PC-3 (cell line): ENCODE measurements around the gene XPO1. TPM values are rescaled to one million over a fixed set of nuclear protein-coding genes. Genes with fewer than 3 reads are reported as not detected.

ENCODE experiments used
- ATAC-seq: fragments of 200-7000 bp; cut with Tn5 transposase; 2 replicates; pipeline ENCODE4 v1.9.1; 2020; ENCODE audit warnings: mild to moderate bottlenecking, moderate library complexity
- BruUV-seq: library from RNA; stranded (reverse); fragments of 400-500 nt; replicated peaks from 2 replicates; lab custom pipeline; 2021; lab: Mats Ljungman, UMichigan
- CTCF ChIA-PET: fragments of 300-600 bp; sonication (Branson Sonifier 250); formaldehyde crosslinking; loops from one replicate; lab custom pipeline; 2022; ENCODE audit warnings: antibody characterized with exemption; lab: Charles Lee
- POLR2A ChIA-PET: fragments of 300-600 bp; sonication (Branson Sonifier 250); formaldehyde crosslinking; loops from one replicate; lab custom pipeline; 2022; ENCODE audit warnings: antibody characterized with exemption; ENCODE audit not compliant: unreplicated experiment; lab: Charles Lee
- DNase-seq: peaks from one replicate; pipeline ENCODE4 v3.0.0-alpha.2; 2015
- H2AFZ ChIP-seq: fragments of 300-600 bp; sonication (generic); 2 replicates; pipeline ENCODE4 v1.6.0; 2016; ENCODE audit warnings: antibody characterized with exemption, low read length
- H3F3A ChIP-seq: fragments of 300-600 bp; sonication (generic); one replicate; pipeline ENCODE4 v1.6.0; 2017; ENCODE audit warnings: antibody characterized with exemption, low read length, control low read depth, mild to moderate bottlenecking; ENCODE audit not compliant: unreplicated experiment
- H3K27ac ChIP-seq: fragments of 300-600 bp; sonication (generic); 2 replicates; pipeline ENCODE4 v1.5.1; 2016; ENCODE audit warnings: mild to moderate bottlenecking, low read length
- H3K27me3 ChIP-seq: fragments of 300-600 bp; sonication (generic); 2 replicates; pipeline ENCODE4 v1.6.1; 2016; ENCODE audit warnings: low read length, mixed read lengths
- H3K36me3 ChIP-seq: fragments of 300-600 bp; sonication (generic); 2 replicates; pipeline ENCODE4 v1.6.1; 2016; ENCODE audit warnings: low read depth, mixed run types, low read length, mixed read lengths
- H3K4me1 ChIP-seq: fragments of 300-600 bp; sonication (generic); 2 replicates; pipeline ENCODE4 v1.5.1; 2016; ENCODE audit warnings: low read length; ENCODE audit not compliant: insufficient read depth
- H3K4me2 ChIP-seq: fragments of 300-600 bp; sonication (generic); 2 replicates; pipeline ENCODE4 v1.6.0; 2016; ENCODE audit warnings: low read length
- H3K4me3 ChIP-seq: fragments of 300-600 bp; sonication (generic); 2 replicates; pipeline ENCODE4 v1.5.1; 2016; ENCODE audit warnings: mild to moderate bottlenecking, low read length, mixed read lengths
- H3K79me2 ChIP-seq: fragments of 300-600 bp; sonication (generic); 2 replicates; pipeline ENCODE4 v1.6.1; 2017; ENCODE audit warnings: low read length, mixed read lengths
- H3K9ac ChIP-seq: fragments of 300-600 bp; sonication (generic); 2 replicates; pipeline ENCODE4 v1.6.0; 2016; ENCODE audit warnings: mild to moderate bottlenecking, low read length
- H3K9me2 ChIP-seq: fragments of 300-600 bp; sonication (generic); replicated peaks from 2 replicates; pipeline ENCODE4 v1.6.1; 2016; ENCODE audit warnings: mixed run types, low read length, mixed read lengths
- H3K9me3 ChIP-seq: fragments of 300-600 bp; sonication (generic); 2 replicates; pipeline ENCODE4 v1.6.1; 2016; ENCODE audit warnings: low read length, mixed read lengths
- H4K20me1 ChIP-seq: fragments of 300-600 bp; sonication (generic); 2 replicates; pipeline ENCODE4 v1.6.1; 2016; ENCODE audit warnings: low read length, mixed read lengths
- CTCF ChIP-seq: fragments of 300-600 bp; sonication (generic); conservative IDR thresholded peaks from 2 replicates; pipeline ENCODE4 v1.5.1; 2017; ENCODE audit warnings: antibody characterized with exemption, low read depth, mild to moderate bottlenecking, low read length
- EZH2 ChIP-seq: fragments of 300-600 bp; sonication (generic); IDR thresholded peaks from one replicate; pipeline ENCODE4 v1.6.1; 2017; ENCODE audit warnings: antibody characterized with exemption, mild to moderate bottlenecking, low read length; ENCODE audit not compliant: unreplicated experiment
- EZH2phosphoT487 ChIP-seq: fragments of 300-600 bp; sonication (generic); IDR thresholded peaks from 2 replicates; pipeline ENCODE4 v1.6.1; 2018; ENCODE audit warnings: mild to moderate bottlenecking, antibody characterized with exemption, low read length, borderline replicate concordance
- intact Hi-C: fragments of 100-400 bp; cut with micrococcal nuclease; formaldehyde crosslinking; loops from 2 replicates; pipeline ENCODE4 v1.9.0; 2023
- total RNA-seq: library from RNA; depleted of rRNA; stranded (reverse); fragments of >200 nt; gene quantifications from 2 replicates; pipeline ENCODE4 v1.2.3, GENCODE V29; 2014

XPO1 gene
- total RNA-seq, 1 experiment from 2014 or later, result 138 TPM

- Histone ChIP-seq H3K27ac (no peak overlapping the region), H3K9me2 (no peaks in the 10 kb centered on the region), H2AFZ (no peak overlapping the region), H3F3A (no peaks in the 10 kb centered on the region), H3K27me3 (no peaks in the 10 kb centered on the region), H3K79me2 (peaks cover 100% of the 10 kb centered on the region), H3K4me2 (no peak overlapping the region), H4K20me1 (peaks cover 26% of the 10 kb centered on the region), H3K4me1 (peaks cover 10% of the 10 kb centered on the region), H3K9ac (no peak overlapping the region), H3K36me3 (no peaks in the 10 kb centered on the region), H3K4me3 (no peak overlapping the region), H3K9me3 (no peaks in the 10 kb centered on the region)
- ChIA-PET CTCF (no interaction called here), POLR2A (no interaction called here)
- no peak for DNase-seq
- intact Hi-C loops, result no loop called here
- TF ChIP-seq EZH2, result no peak
- no peak for TF ChIP-seq EZH2phosphoT487
- no peak for TF ChIP-seq CTCF
- ATAC-seq, result no peak
- BruUV-seq, result no TSS peak
Measured at GRCh38 chr2:61461404-61461803, 76.8 kb downstream of the XPO1 start.

- no peaks in the 10 kb centered on the region for H3K9me2 ChIP-seq
- no peak overlapping the region for H2AFZ ChIP-seq
- DNase-seq, result peak; percentile 59
- H3K27me3 ChIP-seq, result no peaks in the 10 kb centered on the region
- H3K4me3 ChIP-seq, result no peak overlapping the region
- peaks cover 100% of the 10 kb centered on the region for H3K79me2 ChIP-seq
- intact Hi-C loops, result no loop called here
- no peaks in the 10 kb centered on the region for H3F3A ChIP-seq
- POLR2A ChIA-PET, result interaction anchor here (0.6 kb wide), 1 partner anchor 9 kb away, joined by 4 read pairs; no protein-coding TSS in a partner anchor
- peak overlapping the region; percentile 8; the same call in 1 of the 2 replicates for H3K27ac ChIP-seq
- TF ChIP-seq EZH2phosphoT487, result no peak
- no peak for TF ChIP-seq EZH2
- peaks cover 22% of the 10 kb centered on the region for H4K20me1 ChIP-seq
- BruUV-seq, result no TSS peak
- no peak overlapping the region; the same call in 1 of the 2 replicates for H3K4me2 ChIP-seq
- CTCF ChIA-PET, result no interaction called here
- no peak overlapping the region for H3K9ac ChIP-seq
- no peaks in the 10 kb centered on the region for H3K36me3 ChIP-seq
- ATAC-seq, result peak; percentile 90
- no peaks in the 10 kb centered on the region for H3K9me3 ChIP-seq
- peaks cover 10% of the 10 kb centered on the region for H3K4me1 ChIP-seq
Measured at GRCh38 chr2:61460163-61460562, 78.0 kb downstream of the XPO1 start.

- Histone ChIP-seq H3K27me3 (no peaks in the 10 kb centered on the region), H2AFZ (no peak overlapping the region), H3K9ac (no peak overlapping the region), H3K9me3 (no peaks in the 10 kb centered on the region), H3K4me1 (peaks cover 10% of the 10 kb centered on the region), H3K9me2 (no peaks in the 10 kb centered on the region), H3K4me3 (no peak overlapping the region), H3K27ac (no peak overlapping the region), H4K20me1 (0 out of 2 replicates have a peak, but pooled peaks cover 4% of the 10 kb centered on the region), H3F3A (no peaks in the 10 kb centered on the region), H3K36me3 (no peaks in the 10 kb centered on the region), H3K79me2 (peaks cover 100% of the 10 kb centered on the region), H3K4me2 (no peak overlapping the region)
- intact Hi-C loops, result no loop called here
- POLR2A ChIA-PET, result no interaction called here
- ATAC-seq (no peak), DNase-seq (no peak)
- no peak for TF ChIP-seq EZH2
- TF ChIP-seq CTCF, result no peak
- no peak for TF ChIP-seq EZH2phosphoT487
- BruUV-seq, result no TSS peak
- CTCF ChIA-PET, result no interaction called here
Measured at GRCh38 chr2:61456746-61457420, 81.3 kb downstream of the XPO1 start.
